HG02623 (cell line): ENCODE measurements around the gene VMAC.
"Not testable (repeated sequence)": the region's sequence is repeated elsewhere in the genome, so short reads cannot be mapped to it uniquely, and the experiment has no call there.

Source experiments
- ATAC-seq: cut with Tn5 transposase; IDR thresholded peaks from one replicate; pipeline ENCODE4 v1.9.1; 2021; ENCODE audit warnings: moderate library complexity; ENCODE audit not compliant: unreplicated experiment

Gene VMAC

DNA sequence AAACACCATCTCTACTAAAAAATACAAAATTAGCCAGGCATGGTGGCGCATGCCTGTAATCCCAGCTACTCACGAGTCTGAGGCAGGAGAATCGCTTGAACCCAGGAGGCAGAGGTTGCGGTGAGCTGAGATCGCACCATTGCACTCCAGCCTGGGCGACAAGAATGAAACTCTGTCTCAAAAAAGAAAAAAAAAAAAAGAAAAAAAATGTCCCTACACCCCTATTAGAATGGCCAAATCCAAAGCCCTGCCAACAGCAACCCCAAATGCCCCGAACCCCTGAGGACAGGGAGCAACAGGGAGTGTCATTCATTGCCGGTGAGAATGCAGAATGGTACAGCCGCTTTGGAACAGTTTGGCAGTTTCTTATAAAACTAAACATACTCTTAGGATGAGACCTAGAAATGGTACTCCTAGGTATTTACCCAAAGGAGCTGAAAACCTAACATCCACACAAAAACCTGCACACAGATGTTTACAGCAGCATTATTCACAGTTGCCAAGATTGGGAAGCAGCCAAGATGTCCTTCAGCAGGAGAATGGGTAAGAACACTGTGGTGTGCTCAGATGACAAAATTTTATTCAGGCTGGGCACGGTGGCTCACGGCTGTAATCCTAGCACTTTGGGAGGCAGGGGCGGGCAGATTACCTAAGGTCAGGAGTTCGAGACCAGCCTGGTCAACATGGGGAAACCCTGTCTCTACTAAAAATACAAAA, 21.4 kb upstream of the VMAC start:
- ATAC-seq = not testable (repeated sequence)

DNA sequence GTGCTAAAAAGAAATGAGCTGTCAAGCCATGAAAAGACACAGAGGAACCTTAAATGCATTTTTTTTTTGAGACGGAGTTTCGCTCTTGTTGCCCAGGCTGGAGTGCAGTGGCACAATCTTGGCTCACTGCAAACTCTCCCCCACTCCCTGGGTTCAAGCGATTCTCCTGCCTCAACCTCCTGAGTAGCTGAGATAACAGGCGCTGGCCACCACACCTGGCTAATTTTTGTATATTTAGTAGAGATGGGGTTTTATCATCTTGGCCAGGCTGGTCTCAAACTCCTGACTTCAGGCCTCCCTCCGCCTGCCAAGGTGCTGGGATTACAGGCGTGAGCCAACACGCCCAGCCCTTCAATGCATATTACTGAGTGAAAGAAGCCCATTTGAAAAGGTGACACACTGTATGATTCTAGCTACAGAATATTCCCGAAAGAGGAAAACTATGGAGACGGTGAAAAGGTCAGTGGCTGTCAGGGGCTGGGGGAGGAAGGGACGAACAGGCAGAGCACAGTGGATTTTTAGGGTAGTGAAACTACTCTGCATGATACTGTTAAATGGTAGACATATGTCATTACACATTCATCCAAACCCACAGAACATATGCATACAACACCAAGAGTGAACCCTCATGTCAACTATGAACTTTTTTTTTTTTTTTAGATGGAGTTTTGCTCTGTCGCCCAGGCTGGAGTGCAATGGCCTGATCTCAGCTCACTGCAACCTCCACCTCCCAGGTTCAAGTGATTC, 20.4 kb upstream of the VMAC start:
- not testable (repeated sequence) for ATAC-seq

- no peak for ATAC-seq
Observed at GRCh38 chr19:5889288-5889971, 15.2 kb upstream of the VMAC start.

- no peak for ATAC-seq
Observed at GRCh38 chr19:5890099-5890498, 14.6 kb upstream of the VMAC start.

DNA sequence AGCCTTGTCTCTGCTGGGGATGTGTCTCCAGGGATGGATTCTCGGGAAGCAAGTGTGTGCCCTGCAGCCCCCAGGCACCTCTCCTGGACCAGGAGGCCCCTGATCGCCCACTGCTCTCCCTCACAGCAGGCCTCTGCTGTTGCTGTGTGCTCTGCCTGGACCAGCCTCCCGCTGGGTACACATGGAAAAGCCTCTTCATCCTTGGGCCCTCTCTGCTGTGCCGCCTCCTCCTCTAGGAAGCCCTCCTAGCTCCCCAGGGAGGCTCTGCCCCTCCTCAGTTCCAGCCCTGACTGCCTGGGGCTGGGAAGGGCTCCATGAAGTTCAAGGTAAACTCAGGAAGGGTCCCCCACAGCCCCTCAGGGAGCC, 13.1 kb upstream of the VMAC start:
- ATAC-seq = no peak

GRCh38 chr19:5891938-5892771, 12.5 kb upstream of the VMAC start:
- no peak for ATAC-seq

DNA sequence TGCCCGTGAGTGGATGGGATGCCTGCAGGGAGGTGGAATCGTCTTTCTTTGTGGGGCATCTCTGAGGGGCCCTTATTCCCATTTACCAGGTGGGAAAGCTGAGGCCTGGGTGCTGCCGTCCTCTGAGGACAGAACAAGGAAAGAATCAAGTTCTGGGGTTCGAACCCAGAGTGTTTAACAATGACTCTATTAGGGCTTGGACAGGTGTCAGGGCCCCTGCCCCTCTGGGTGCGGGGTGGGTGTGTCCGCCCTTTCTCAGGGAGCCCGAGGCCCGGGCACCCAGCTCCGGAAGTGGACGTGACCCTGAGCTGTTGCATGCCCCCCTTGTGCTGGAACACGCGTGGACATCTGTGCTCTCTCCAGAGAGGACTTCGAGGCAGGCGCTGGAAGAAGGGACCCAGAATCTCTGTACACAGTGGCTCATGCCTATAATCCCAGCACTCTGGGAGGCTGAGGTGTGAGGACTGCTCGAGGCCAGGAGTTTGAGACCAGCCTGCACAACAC, 11.8 kb upstream of the VMAC start:
- ATAC-seq = no peak

GRCh38 chr19:5893296-5893903, 11.3 kb upstream of the VMAC start:
- ATAC-seq = no peak

GRCh38 chr19:5893907-5894703, 10.6 kb upstream of the VMAC start:
- no peak for ATAC-seq

DNA sequence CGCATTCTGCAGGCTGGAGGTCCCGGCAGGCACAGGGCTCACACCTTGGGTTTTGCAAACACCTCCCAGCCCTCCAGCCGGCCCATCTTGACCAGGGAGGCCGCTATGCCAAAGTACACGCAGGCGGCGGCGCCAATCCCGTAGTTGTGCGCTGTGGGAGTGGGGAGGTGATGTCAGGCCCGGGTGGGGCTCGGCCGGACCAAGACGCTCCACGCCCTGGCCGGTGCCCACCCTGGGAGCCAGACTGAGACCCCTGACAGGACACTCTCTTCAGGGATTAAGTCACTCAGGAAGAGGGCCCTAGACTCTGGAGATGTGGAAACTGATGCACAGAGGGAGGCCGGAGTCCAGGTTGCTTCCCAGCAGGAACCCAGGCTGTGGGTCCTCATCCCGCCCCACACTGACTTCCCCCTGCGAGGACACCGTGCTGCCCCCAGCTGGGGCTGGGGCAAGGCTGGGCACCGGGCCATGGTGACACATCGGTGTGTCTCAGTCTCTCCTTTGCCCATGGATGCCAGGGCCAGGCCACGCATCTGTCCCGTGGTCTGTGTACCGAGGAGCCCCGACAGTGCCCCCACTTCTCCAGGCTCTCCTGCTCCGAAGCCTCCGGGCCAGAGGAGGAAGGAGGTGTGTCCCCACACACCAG, 9.8 kb upstream of the VMAC start:
- no peak for ATAC-seq

- no peak for ATAC-seq
Observed at GRCh38 chr19:5895409-5895808, 9.3 kb upstream of the VMAC start.

- ATAC-seq = no peak
Observed at GRCh38 chr19:5895890-5896289, 8.8 kb upstream of the VMAC start.

- no peak for ATAC-seq
Observed at GRCh38 chr19:5896365-5897076, 8.2 kb upstream of the VMAC start.

- no peak for ATAC-seq
Observed at GRCh38 chr19:5897189-5897969, 7.3 kb upstream of the VMAC start.

DNA sequence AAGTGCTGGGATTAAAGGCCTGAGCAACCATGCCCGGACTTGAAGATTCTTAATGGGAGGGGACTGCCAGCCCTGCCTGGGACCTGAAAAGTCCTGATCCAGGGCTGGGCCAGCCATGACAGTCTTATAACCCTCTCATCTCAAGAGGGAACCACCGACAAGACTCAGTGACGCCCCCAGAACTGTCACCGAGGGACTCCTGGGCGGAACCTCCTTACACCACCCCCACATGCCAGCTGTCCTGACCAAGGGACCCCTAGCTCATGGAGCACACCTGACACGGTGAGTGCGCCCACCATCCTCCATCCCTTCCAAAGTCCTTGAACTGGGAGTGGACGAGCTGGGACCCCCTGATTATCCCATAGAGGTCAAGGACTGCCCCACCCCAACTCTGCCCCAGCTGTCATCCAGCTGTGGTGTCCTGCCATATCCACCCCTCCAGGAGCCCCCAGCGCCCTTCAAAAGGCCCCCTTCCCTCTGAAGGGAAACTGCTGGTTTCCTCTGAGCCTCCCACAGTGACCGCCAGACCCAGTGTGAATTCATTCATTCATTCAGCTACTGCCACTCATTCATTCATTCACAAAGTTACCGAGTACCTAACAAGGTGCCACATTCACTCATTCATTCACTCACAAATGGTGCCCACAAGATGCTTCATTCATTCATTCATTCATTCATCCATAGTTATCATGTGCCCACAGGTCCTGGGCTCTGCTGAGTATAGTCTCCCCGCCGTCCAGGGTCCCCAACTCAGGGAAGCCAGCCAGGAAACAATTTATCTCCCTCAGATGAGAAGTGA, 4.7 kb upstream of the VMAC start:
- ATAC-seq = no peak

GRCh38 chr19:5900976-5901375, 3.7 kb upstream of the VMAC start:
- ATAC-seq = no peak

GRCh38 chr19:5903056-5903623, 1.5 kb upstream of the VMAC start:
- ATAC-seq = no peak
